ENCODE results near the gene STK32B. TPM values are rescaled to one million over a fixed set of nuclear protein-coding genes. Genes with fewer than 3 reads are reported as not detected.

The STK32B gene
- total and polyA plus RNA-seq, 8 donors = 0.61 to 5.5 (median 3.1) TPM

DNA sequence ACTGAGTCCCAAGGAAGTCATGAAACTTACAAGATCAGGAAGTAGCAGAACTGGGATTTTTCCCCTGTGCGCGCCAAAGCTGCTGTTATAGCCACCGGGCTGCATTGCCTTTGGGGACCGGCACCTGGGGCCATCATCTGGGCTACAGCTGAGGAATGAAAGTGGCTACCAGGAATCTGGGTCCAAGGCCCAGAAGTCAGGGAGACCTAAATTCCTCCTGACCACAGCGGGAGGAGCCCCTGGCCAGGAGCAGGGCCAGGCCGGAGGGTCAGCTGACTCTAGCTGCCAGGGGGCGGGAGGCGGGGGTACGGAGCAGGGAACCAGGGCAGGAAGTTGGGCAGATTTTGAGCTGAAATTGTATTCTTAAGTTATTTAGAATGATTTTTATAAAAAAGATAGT lies 414.7 kb downstream of the STK32B start:
- no peak for DNase-seq
- WGBS, 5 donors = 75 to 84% (median 80%) methylated on average over 9 of the region's 9 CpGs
- no peaks in the 10 kb centered on the region for H3K4me1 ChIP-seq
- H3K9me3 ChIP-seq = no peaks in the 10 kb centered on the region
- no peak overlapping the region for H3K4me3 ChIP-seq
- H3K27ac ChIP-seq = no peak overlapping the region
- intact Hi-C loops (cut with DNase I; ENCODE audit: low total_unique reads) = no loop called here
- no peaks in the 10 kb centered on the region for H3K27me3 ChIP-seq
- TF ChIP-seq EP300 (IDR thresholded peaks at IDR 0.05) (no peak), POLR2AphosphoS5 (IDR thresholded peaks at IDR 0.05) (no peak), POLR2A (IDR thresholded peaks at IDR 0.05) (no peak)
- TF ChIP-seq, protein P1, sequence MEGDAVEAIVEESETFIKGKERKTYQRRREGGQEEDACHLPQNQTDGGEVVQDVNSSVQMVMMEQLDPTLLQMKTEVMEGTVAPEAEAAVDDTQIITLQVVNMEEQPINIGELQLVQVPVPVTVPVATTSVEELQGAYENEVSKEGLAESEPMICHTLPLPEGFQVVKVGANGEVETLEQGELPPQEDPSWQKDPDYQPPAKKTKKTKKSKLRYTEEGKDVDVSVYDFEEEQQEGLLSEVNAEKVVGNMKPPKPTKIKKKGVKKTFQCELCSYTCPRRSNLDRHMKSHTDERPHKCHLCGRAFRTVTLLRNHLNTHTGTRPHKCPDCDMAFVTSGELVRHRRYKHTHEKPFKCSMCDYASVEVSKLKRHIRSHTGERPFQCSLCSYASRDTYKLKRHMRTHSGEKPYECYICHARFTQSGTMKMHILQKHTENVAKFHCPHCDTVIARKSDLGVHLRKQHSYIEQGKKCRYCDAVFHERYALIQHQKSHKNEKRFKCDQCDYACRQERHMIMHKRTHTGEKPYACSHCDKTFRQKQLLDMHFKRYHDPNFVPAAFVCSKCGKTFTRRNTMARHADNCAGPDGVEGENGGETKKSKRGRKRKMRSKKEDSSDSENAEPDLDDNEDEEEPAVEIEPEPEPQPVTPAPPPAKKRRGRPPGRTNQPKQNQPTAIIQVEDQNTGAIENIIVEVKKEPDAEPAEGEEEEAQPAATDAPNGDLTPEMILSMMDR (IDR thresholded peaks at IDR 0.05) = no peak
- peaks cover 0 to 15% (median 4%) of the 10 kb centered on the region in 4 donors for H3K36me3 ChIP-seq

DNA sequence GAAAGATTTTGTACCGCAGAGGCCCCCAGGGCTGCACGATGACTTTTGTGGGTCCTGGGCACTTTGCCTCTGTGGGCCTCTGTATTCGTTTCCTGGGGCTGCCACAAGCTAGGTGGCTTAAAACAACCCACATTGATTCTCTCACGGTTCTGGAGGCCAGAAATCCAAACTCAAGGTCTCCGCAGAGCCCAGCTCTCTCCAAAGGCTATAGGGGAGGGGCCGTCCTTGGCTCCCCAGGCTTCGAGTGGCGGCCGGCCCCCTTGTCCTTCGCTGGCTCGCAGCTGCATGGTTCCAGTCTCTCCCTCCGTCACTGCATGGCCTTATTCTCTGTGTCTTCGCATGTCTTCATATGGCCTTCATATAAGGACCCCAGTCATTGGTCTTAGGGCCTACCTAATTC lies 415.8 kb downstream of the STK32B start:
- Histone ChIP-seq H3K4me1 (no peaks in the 10 kb centered on the region), H3K27ac (no peak overlapping the region), H3K36me3 (peaks cover 0 to 15% (median 4%) of the 10 kb centered on the region in 4 donors), H3K4me3 (no peak overlapping the region), H3K27me3 (no peaks in the 10 kb centered on the region), H3K9me3 (no peaks in the 10 kb centered on the region)
- WGBS, 5 donors = 87 to 91% (median 89%) methylated on average over 13 of the region's 13 CpGs
- intact Hi-C loops (cut with DNase I; ENCODE audit: low total_unique reads) = no loop called here
- TF ChIP-seq POLR2AphosphoS5 (IDR thresholded peaks at IDR 0.05) (no peak), POLR2A (IDR thresholded peaks at IDR 0.05) (no peak), EP300 (IDR thresholded peaks at IDR 0.05) (no peak)
- no peak for DNase-seq

DNA sequence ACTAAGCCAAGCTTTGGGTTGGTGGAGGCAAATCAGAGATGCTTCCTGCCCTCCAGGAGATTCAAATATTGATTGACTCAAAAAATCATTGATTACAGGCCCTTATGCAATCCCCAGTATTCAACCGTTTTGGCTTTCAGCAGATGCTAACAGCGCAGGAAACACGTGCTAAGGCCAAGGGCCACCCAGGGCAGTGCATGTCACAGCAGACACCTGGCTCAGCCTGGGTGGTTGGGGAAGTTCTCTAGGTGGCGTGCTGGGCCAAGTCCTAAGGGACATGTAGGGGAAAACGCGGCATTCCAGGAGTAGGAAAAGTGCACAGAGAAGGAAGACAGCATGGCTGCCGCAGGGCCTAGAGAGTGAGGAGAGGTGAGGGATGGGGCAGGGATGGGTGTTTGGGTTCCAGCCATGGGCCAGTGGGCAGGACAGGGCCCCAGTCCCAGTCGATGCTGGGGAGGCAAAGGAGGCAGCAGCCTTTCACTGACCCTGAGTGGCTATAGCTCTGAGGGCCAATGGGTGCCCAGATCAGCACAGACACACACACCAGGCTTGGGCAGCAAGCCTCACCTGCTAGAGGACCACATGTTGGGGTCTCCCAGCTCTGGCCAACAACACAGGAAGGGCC lies 418.0 kb downstream of the STK32B start:
- no peaks in the 10 kb centered on the region for H3K9me3 ChIP-seq
- DNase-seq = no peak
- no peak for TF ChIP-seq EP300 (IDR thresholded peaks at IDR 0.05)
- TF ChIP-seq, protein P1 (IDR thresholded peaks at IDR 0.05) = no peak
- TF ChIP-seq POLR2AphosphoS5 (IDR thresholded peaks at IDR 0.05) = no peak
- TF ChIP-seq POLR2A (IDR thresholded peaks at IDR 0.05) = no peak
- 79 to 91% (median 86%) methylated on average over 7 to 8 of the region's 8 CpGs for WGBS, 5 donors
- no peaks in the 10 kb centered on the region for H3K4me1 ChIP-seq
- peaks cover 0 to 15% (median 4%) of the 10 kb centered on the region in 4 donors for H3K36me3 ChIP-seq
- no peak overlapping the region for H3K27ac ChIP-seq
- H3K4me3 ChIP-seq = no peak overlapping the region
- no peaks in the 10 kb centered on the region for H3K27me3 ChIP-seq
- intact Hi-C loops (cut with DNase I; ENCODE audit: low total_unique reads) = no loop called here

DNA sequence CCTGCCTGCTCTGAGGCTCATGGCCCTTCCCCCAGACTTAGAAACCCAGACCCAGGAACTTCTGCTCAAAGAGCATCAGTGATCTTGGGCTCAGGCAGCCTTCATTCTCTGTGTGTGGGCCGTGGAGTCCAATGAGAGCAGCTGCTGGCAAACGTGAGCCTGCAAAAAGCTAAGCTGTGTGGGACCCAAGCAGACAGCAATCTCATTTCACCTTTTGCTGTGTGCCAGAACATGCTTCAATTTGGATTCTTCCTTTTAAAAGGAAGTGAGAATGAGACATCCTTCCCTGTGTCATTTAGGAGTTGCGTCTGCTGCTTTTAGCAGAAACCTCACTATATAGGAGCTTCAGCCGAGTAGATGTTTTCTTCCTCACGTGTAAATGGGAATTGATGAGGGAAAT lies 418.6 kb downstream of the STK32B start:
- no peaks in the 10 kb centered on the region for H3K27me3 ChIP-seq
- peaks cover 0 to 15% (median 4%) of the 10 kb centered on the region in 4 donors for H3K36me3 ChIP-seq
- intact Hi-C loops (cut with DNase I; ENCODE audit: low total_unique reads) = no loop called here
- no peaks in the 10 kb centered on the region for H3K4me1 ChIP-seq
- DNase-seq = no peak
- TF ChIP-seq POLR2A (IDR thresholded peaks at IDR 0.05) = no peak
- no peak for TF ChIP-seq POLR2AphosphoS5 (IDR thresholded peaks at IDR 0.05)
- H3K27ac ChIP-seq = no peak overlapping the region
- WGBS, 5 donors = 71 to 79% (median 76%) methylated on average over 5 of the region's 5 CpGs
- H3K4me3 ChIP-seq = no peak overlapping the region
- no peaks in the 10 kb centered on the region for H3K9me3 ChIP-seq

DNA sequence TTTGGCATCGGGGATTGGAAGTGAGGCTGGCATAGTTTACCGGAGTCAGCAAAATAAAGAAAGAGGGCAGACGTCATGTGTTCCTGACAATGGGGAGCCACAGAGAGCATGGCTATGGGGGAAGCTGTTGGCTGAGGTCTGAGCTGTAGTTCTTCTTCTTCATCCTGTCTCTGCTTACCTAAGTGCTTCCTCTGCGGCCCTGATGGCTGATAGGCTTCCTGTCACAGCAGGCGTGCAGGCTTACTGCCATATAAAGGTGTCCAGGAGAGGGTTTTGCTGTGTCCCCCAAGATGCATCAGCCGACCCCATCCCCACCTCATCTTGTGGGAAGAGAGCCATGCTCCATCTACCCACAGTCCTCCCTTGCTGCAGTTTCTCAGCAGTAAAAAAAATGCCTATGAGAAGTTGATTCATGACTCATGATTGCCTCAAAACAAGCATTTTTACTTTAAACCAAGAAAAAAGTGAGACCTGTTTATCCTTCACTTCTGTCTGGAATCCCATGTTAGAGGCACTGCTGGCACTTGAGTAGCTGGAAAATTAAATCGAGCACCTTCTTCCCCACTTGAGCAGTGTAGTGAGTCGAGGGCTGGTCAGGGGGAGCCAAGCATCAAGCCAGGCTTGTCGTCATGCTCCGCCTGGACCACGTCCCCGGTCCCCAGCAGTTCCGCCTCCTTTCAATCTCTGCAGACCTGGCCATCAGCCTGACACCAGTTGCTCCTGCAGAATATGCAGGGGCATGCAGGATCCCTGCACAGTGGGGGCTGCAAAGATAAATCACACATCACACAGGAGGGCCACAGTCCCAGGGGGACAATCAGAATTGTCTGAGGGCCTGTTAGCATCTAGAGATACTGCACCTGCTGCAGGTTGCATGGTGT lies 419.3 kb downstream of the STK32B start:
- H3K27ac ChIP-seq = no peak overlapping the region
- intact Hi-C loops (cut with DNase I; ENCODE audit: low total_unique reads) = no loop called here
- no peaks in the 10 kb centered on the region for H3K4me1 ChIP-seq
- no peak overlapping the region for H3K4me3 ChIP-seq
- no peak for DNase-seq
- H3K27me3 ChIP-seq = no peaks in the 10 kb centered on the region
- H3K9me3 ChIP-seq = no peaks in the 10 kb centered on the region
- TF ChIP-seq POLR2A (IDR thresholded peaks at IDR 0.05) = no peak
- TF ChIP-seq, protein P1 (IDR thresholded peaks at IDR 0.05) = no peak
- TF ChIP-seq EP300 (IDR thresholded peaks at IDR 0.05) = no peak
- no peak for TF ChIP-seq POLR2AphosphoS5 (IDR thresholded peaks at IDR 0.05)
- WGBS, 5 donors = 74 to 85% (median 76%) methylated on average over 12 to 13 of the region's 13 CpGs
- peaks cover 0 to 15% (median 4%) of the 10 kb centered on the region in 4 donors for H3K36me3 ChIP-seq

All from stomach (tissue), 9 donors.